Measurements from ENCODE around the gene UBE2R2. TPM values are rescaled to one million over a fixed set of nuclear protein-coding genes. Genes with fewer than 3 reads are reported as not detected.
"Not testable (repeated sequence)": the region's sequence is repeated elsewhere in the genome, so short reads cannot be mapped to it uniquely, and the experiment has no call there.

UBE2R2 gene
- total and polyA plus RNA-seq, 2 of the 4 experiments (the other 2 are of a cell fraction): 12.7 to 24.8 TPM

- no peak for DNase-seq
- in situ Hi-C loops (cut with MboI; ENCODE audit: low sequenced_read_pairs): no loop called here
- H3K23ac ChIP-seq (ENCODE audit: low read depth, low read length): no peak overlapping the region
- no peak overlapping the region for H3K56ac ChIP-seq (ENCODE audit: extremely low read depth, insufficient read depth, low read length)
- no peak overlapping the region for H3K4ac ChIP-seq (ENCODE audit: low read depth, low read length)
- no peak overlapping the region for H2BK120ac ChIP-seq (ENCODE audit: low read depth, low read length)
- CTCF ChIA-PET: no interaction called here
- dilution Hi-C loops (cut with HindIII; ENCODE audit: low sequenced_read_pairs, unreplicated experiment): no loop called here
- H2AK5ac ChIP-seq (ENCODE audit: low read depth, low read length): no peak overlapping the region
- no peak overlapping the region for H2BK15ac ChIP-seq (ENCODE audit: low read depth, low read length)
- POLR2A ChIA-PET (ENCODE audit: unreplicated experiment): interaction anchor here (0.5 kb wide), 1 partner anchor 199 kb away, joined by 4 read pairs; no protein-coding TSS in a partner anchor
- H4K91ac ChIP-seq (ENCODE audit: insufficient read depth, low read depth, low read length): no peak overlapping the region
- H3K18ac ChIP-seq (ENCODE audit: low read depth, low read length): no peak overlapping the region
- intact Hi-C loops (cut with micrococcal nuclease): no loop called here
- peaks cover 4% of the 10 kb centered on the region; the same call in 1 of the 2 replicates for H3K36me3 ChIP-seq (ENCODE audit: control insufficient read depth, insufficient read depth, low read length)
- no peak overlapping the region for H3K27ac ChIP-seq (ENCODE audit: insufficient read depth, low read length)
- H3K4me3 ChIP-seq (ENCODE audit: insufficient read depth, low read depth, low read length): no peak overlapping the region
- no peak overlapping the region for H2BK20ac ChIP-seq (ENCODE audit: low read depth, low read length)
- peaks cover 4% of the 10 kb centered on the region for H3K4me1 ChIP-seq (ENCODE audit: control insufficient read depth, insufficient read depth, low read length)
- ATAC-seq (ENCODE audit: low read depth): no peak
- no peak overlapping the region for H2AK9ac ChIP-seq (replicated peaks; ENCODE audit: low read depth, low read length, poor library complexity)
- H2AFZ ChIP-seq (replicated peaks; ENCODE audit: low read length, poor library complexity): no peak overlapping the region
- H3K9me3 ChIP-seq (ENCODE audit: control insufficient read depth, insufficient read depth, low read length): no peaks in the 10 kb centered on the region
- no CpG with 5 or more reads among the region's 3 CpGs for WGBS, 2 experiments (ENCODE audit: extremely low coverage in 2 of 2, insufficient read length in 1 of 2)
- H3K14ac ChIP-seq (replicated peaks; ENCODE audit: low read depth, low read length): no peak overlapping the region
- no TSS peak for BruUV-seq (replicated peaks)
- peaks cover 0 to 33% of the 10 kb centered on the region in 2 experiments; a peak in 2 of 4 replicates for H3K79me1 ChIP-seq (ENCODE audit: low read depth in 1 of 2, low read length in 2 of 2)
- H4K8ac ChIP-seq (ENCODE audit: low read depth in 2 of 2, low read length in 2 of 2): no peak overlapping the region
- H3K9ac ChIP-seq (ENCODE audit: low read depth, low read length): no peak overlapping the region
- H3K27me3 ChIP-seq (ENCODE audit: control insufficient read depth, insufficient read depth, low read length): no peaks in the 10 kb centered on the region
- H2BK5ac ChIP-seq (ENCODE audit: low read depth, low read length, poor library complexity, severe bottlenecking): no peak overlapping the region
- peaks cover 3% of the 10 kb centered on the region for H3K9me1 ChIP-seq (ENCODE audit: insufficient read depth, low read length)
- TF ChIP-seq MAFK (IDR thresholded peaks at IDR 0.05; ENCODE audit: low read depth, low read length): no peak
- TF ChIP-seq USF2 (IDR thresholded peaks at IDR 0.05; ENCODE audit: low read depth, low read length): no peak
- TF ChIP-seq MAZ (IDR thresholded peaks at IDR 0.05; ENCODE audit: borderline replicate concordance, low read depth, low read length): no peak
- H3K4me2 ChIP-seq (ENCODE audit: low read depth, low read length): no peak overlapping the region
- no peak overlapping the region for H4K5ac ChIP-seq (ENCODE audit: low read depth, low read length)
- peaks cover 93% of the 10 kb centered on the region for H4K20me1 ChIP-seq (ENCODE audit: insufficient read depth, low read length)
Measured at GRCh38 chr9:33823801-33824200, 6.8 kb downstream of the UBE2R2 start.

GRCh38 chr9:33827285-33827684 is 10.3 kb downstream of the UBE2R2 start:
- POLR2A ChIA-PET (ENCODE audit: unreplicated experiment); H3K14ac ChIP-seq (replicated peaks; ENCODE audit: low read depth, low read length); H2BK5ac ChIP-seq (ENCODE audit: low read depth, low read length, poor library complexity, severe bottlenecking); H2BK20ac ChIP-seq (ENCODE audit: low read depth, low read length); DNase-seq; H3K18ac ChIP-seq (ENCODE audit: low read depth, low read length); H2BK120ac ChIP-seq (ENCODE audit: low read depth, low read length); H3K4me1 ChIP-seq (ENCODE audit: control insufficient read depth, insufficient read depth, low read length); intact Hi-C loops (cut with micrococcal nuclease); H3K4me2 ChIP-seq (ENCODE audit: low read depth, low read length); H3K9ac ChIP-seq (ENCODE audit: low read depth, low read length); H2AFZ ChIP-seq (replicated peaks; ENCODE audit: low read length, poor library complexity); H3K27me3 ChIP-seq (ENCODE audit: control insufficient read depth, insufficient read depth, low read length); H3K4ac ChIP-seq (ENCODE audit: low read depth, low read length); BruUV-seq (replicated peaks); ATAC-seq (ENCODE audit: low read depth); H3K4me3 ChIP-seq (ENCODE audit: insufficient read depth, low read depth, low read length); H3K9me3 ChIP-seq (ENCODE audit: control insufficient read depth, insufficient read depth, low read length); H3K56ac ChIP-seq (ENCODE audit: extremely low read depth, insufficient read depth, low read length); in situ Hi-C loops (cut with MboI; ENCODE audit: low sequenced_read_pairs); H4K91ac ChIP-seq (ENCODE audit: insufficient read depth, low read depth, low read length); H4K8ac ChIP-seq (ENCODE audit: low read depth in 2 of 2, low read length in 2 of 2); H3K36me3 ChIP-seq (ENCODE audit: control insufficient read depth, insufficient read depth, low read length); H2AK5ac ChIP-seq (ENCODE audit: low read depth, low read length); H2AK9ac ChIP-seq (replicated peaks; ENCODE audit: low read depth, low read length, poor library complexity); H3K23ac ChIP-seq (ENCODE audit: low read depth, low read length); H4K5ac ChIP-seq (ENCODE audit: low read depth, low read length); H3K27ac ChIP-seq (ENCODE audit: insufficient read depth, low read length); H2BK15ac ChIP-seq (ENCODE audit: low read depth, low read length); H3K9me1 ChIP-seq (ENCODE audit: insufficient read depth, low read length); dilution Hi-C loops (cut with HindIII; ENCODE audit: low sequenced_read_pairs, unreplicated experiment): not testable (repeated sequence)
- peaks cover 83% of the 10 kb centered on the region for H4K20me1 ChIP-seq (ENCODE audit: insufficient read depth, low read length)
- WGBS, 2 experiments (ENCODE audit: extremely low coverage in 2 of 2, insufficient read length in 1 of 2): 100% methylated on average over 2 of the region's 11 CpGs; no CpG with 5 or more reads in 1 of the 2 experiments
- CTCF ChIA-PET: interaction anchor here (0.7 kb wide), 1 partner anchor 21 kb away, joined by 3 read pairs; no protein-coding TSS in a partner anchor
- peaks cover 0 to 44% of the 10 kb centered on the region in 2 experiments; a peak in 2 of 4 replicates for H3K79me1 ChIP-seq (ENCODE audit: low read depth in 1 of 2, low read length in 2 of 2)
